ENCODE data around the gene ETV1. TPM values are rescaled to one million over a fixed set of nuclear protein-coding genes. Genes with fewer than 3 reads are reported as not detected.

Gene ETV1
- total and polyA plus RNA-seq, 2 of the 4 experiments (the other 2 are of a cell fraction) = 8.6 to 21.1 TPM

GRCh38 chr7:13998866-13999265 lies 9.4 kb upstream of the ETV1 start:
- TF ChIP-seq RAD21 (IDR thresholded peaks at IDR 0.05; ENCODE audit: low read length) (no peak), SMC3 (IDR thresholded peaks at IDR 0.05; ENCODE audit: low read depth, low read length) (no peak), MAZ (IDR thresholded peaks at IDR 0.05; ENCODE audit: borderline replicate concordance, low read depth, low read length) (no peak)
- Histone ChIP-seq H3K9me1 (ENCODE audit: insufficient read depth, low read length) (no peaks in the 10 kb centered on the region), H2AK5ac (ENCODE audit: low read depth, low read length) (no peak overlapping the region), H3K4ac (ENCODE audit: low read depth, low read length) (no peak overlapping the region), H3K9me3 (ENCODE audit: control insufficient read depth, insufficient read depth, low read length) (no peaks in the 10 kb centered on the region), H4K5ac (ENCODE audit: low read depth, low read length) (no peak overlapping the region), H4K91ac (ENCODE audit: insufficient read depth, low read depth, low read length) (no peak overlapping the region), H3K56ac (ENCODE audit: extremely low read depth, insufficient read depth, low read length) (no peak overlapping the region), H2BK20ac (ENCODE audit: low read depth, low read length) (no peak overlapping the region), H4K20me1 (ENCODE audit: insufficient read depth, low read length) (no peaks in the 10 kb centered on the region), H2BK120ac (ENCODE audit: low read depth, low read length) (no peak overlapping the region), H3K14ac (replicated peaks; ENCODE audit: low read depth, low read length) (no peak overlapping the region), H4K8ac (ENCODE audit: low read depth in 2 of 2, low read length in 2 of 2) (no peak overlapping the region), H3K4me1 (ENCODE audit: control insufficient read depth, insufficient read depth, low read length) (no peaks in the 10 kb centered on the region), H3K4me2 (ENCODE audit: low read depth, low read length) (no peak overlapping the region), H3K27ac (ENCODE audit: insufficient read depth, low read length) (no peak overlapping the region), H2AFZ (replicated peaks; ENCODE audit: low read length, poor library complexity) (no peak overlapping the region), H3K18ac (ENCODE audit: low read depth, low read length) (no peak overlapping the region), H2BK5ac (ENCODE audit: low read depth, low read length, poor library complexity, severe bottlenecking) (no peak overlapping the region), H3K36me3 (ENCODE audit: control insufficient read depth, insufficient read depth, low read length) (no peaks in the 10 kb centered on the region), H2AK9ac (replicated peaks; ENCODE audit: low read depth, low read length, poor library complexity) (no peak overlapping the region), H3K79me1 (ENCODE audit: low read depth in 1 of 2, low read length in 2 of 2) (no peaks in the 10 kb centered on the region), H3K9ac (ENCODE audit: low read depth, low read length) (no peak overlapping the region), H3K27me3 (ENCODE audit: control insufficient read depth, insufficient read depth, low read length) (no peaks in the 10 kb centered on the region), H2BK15ac (ENCODE audit: low read depth, low read length) (no peak overlapping the region; the same call in 2 of the 3 replicates), H3K23ac (ENCODE audit: low read depth, low read length) (no peak overlapping the region), H3K4me3 (ENCODE audit: insufficient read depth, low read depth, low read length) (no peak overlapping the region)
- dilution Hi-C loops (cut with HindIII; ENCODE audit: low sequenced_read_pairs, unreplicated experiment) (no loop called here), intact Hi-C loops (cut with micrococcal nuclease) (no loop called here), in situ Hi-C loops (cut with MboI; ENCODE audit: low sequenced_read_pairs) (loop anchor here (25.0 kb wide), 1 partner anchor 1337 kb away; no protein-coding TSS in a partner anchor)
- DNase-seq = no peak
- no CpG with 5 or more reads among the region's 5 CpGs for WGBS, 2 experiments (ENCODE audit: extremely low coverage in 2 of 2, insufficient read length in 1 of 2)
- ATAC-seq (ENCODE audit: low read depth) = no peak
- ChIA-PET CTCF (interaction anchor here (0.6 kb wide), 1 partner anchor 10 kb away, joined by 4 read pairs; no protein-coding TSS in a partner anchor), POLR2A (ENCODE audit: unreplicated experiment) (no interaction called here)
- no TSS peak for BruUV-seq (replicated peaks)
